GM15510 (cell line): Measurements from ENCODE around the gene RABGAP1.

Source experiments
- POLR2A ChIP-seq: IDR thresholded peaks from 3 replicates; pipeline ENCODE4 v1.6.1; 2011; ENCODE audit warnings: borderline replicate concordance; ENCODE audit not compliant: insufficient read length; ENCODE audit errors: extremely low read depth

RABGAP1 gene

GRCh38 chr9:123072407-123072995, 131.7 kb downstream of the RABGAP1 start:
- no peak for TF ChIP-seq POLR2A

DNA sequence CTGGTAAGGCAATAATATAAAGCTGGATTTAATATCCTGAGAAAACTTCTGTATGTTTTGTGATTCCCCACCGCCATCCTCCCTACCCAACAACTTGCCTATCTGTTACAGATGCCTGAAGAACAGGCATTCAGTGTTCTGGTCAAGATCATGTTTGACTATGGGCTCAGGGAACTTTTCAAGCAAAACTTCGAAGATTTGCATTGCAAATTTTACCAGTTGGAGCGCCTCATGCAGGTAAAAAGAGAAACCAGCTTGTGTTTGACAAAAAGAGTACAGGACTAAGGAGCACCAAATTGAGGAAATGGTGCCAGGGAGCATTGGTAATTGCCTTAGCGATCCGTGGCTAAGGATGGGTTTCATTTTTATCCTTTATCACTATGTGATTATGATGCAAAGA, 132.6 kb downstream of the RABGAP1 start:
- no peak for TF ChIP-seq POLR2A

- TF ChIP-seq POLR2A, result no peak
Measured at GRCh38 chr9:123073991-123074422, 133.2 kb downstream of the RABGAP1 start.

DNA sequence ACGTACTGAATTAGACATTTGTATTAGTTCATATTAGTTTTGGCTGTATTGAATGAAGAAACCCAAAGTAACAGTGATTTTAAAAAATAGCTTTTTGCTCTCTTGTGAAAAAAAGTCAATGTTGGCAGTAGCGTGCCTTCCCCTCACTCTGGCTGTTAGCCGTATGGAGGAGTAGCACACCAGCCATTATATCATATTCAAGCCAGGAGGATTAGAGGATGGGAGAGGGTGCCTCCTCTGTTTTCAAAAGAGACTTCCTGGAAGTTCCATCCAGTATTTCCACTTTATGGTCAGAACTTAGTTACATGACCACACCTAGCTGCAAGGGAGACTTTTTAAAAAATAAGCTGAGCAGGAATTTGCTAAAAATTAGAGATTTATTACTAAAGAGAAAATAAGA, 133.8 kb downstream of the RABGAP1 start:
- no peak for TF ChIP-seq POLR2A

DNA sequence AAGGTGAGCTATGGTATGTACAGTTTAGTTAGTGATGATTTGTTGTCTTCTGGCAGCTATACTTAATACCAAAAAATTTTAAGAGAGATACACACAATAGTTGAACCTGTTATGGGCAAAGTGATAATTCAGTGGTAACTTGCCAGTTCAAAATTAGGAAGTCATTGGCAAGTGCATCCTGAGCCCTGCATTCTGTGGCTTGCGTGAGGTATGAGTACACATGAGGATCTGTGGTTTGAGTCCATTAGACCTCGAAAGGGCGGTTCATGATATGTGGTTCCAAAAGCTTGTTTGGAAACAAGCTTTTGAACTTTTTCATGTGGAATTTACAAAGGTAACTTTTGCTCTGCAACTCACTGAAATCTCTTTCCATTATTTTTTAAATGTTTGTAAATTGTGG, 139.6 kb downstream of the RABGAP1 start:
- TF ChIP-seq POLR2A, result no peak

DNA sequence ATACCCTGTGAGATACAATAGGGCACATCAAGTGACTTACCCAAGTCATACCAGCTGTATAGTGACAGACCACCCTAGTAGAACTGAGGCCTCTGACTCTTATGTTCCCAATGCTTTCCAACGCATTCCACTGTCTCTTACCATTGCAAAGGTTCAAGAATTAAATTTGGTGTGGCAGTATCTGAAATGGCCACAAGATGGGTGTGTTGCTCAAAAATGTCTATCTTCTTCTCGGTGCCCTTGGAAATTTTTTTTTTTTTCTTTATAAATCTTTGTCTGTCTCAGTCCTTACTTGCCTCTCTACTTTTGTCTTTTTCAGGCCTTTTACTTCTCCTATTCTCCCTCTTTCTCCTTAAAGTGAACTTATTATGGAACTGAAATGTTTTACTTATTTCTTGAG, 141.0 kb downstream of the RABGAP1 start:
- TF ChIP-seq POLR2A, result no peak

- no peak for TF ChIP-seq POLR2A
Measured at GRCh38 chr9:123083680-123084079, 142.9 kb downstream of the RABGAP1 start.

DNA sequence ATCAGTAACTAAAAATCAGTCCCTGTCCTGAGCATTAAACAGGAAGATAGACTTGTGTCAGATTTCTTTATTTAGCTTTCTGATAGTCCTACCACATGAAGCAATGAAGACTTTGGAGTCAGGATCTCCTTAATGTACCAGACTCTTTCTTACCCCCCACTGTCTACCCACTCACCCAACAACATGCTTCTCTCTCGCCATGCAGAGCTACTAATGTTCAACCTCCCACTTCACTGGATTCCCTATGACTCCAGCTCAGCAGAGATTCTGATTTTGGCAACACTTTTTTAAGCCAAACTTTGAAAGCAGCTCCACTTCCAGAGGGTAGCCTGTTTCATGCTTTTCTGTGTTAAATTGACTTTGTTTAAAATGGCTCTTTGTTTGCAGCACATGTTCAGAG, 143.4 kb downstream of the RABGAP1 start:
- no peak for TF ChIP-seq POLR2A

GRCh38 chr9:123085916-123086315, 145.1 kb downstream of the RABGAP1 start:
- no peak for TF ChIP-seq POLR2A

GRCh38 chr9:123087359-123087888, 146.6 kb downstream of the RABGAP1 start:
- no peak for TF ChIP-seq POLR2A

- no peak for TF ChIP-seq POLR2A
Measured at GRCh38 chr9:123089040-123089439, 148.2 kb downstream of the RABGAP1 start.

- no peak for TF ChIP-seq POLR2A
Measured at GRCh38 chr9:123089790-123090189, 149.0 kb downstream of the RABGAP1 start.

- no peak for TF ChIP-seq POLR2A
Measured at GRCh38 chr9:123090198-123090896, 149.5 kb downstream of the RABGAP1 start.

- TF ChIP-seq POLR2A, result no peak
Measured at GRCh38 chr9:123090956-123091355, 150.1 kb downstream of the RABGAP1 start.

DNA sequence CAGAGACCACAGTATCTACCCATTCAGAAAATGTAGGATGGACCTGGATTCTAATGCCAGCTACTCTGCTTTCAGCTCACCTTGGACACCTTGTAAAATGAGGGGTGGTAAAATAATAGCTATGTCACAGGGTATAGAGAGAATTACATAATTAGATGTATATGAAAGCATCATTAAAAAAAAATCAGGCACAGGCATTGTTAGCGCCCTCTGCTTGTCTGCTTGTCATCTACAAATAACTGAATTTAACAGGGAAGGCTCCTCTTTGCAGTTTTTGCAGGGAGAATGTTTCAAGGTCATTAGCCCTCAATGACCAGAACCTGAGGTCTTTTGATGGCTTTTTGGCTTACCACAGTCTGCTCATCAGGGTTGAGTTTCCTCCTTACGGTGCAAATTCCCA, 150.6 kb downstream of the RABGAP1 start:
- no peak for TF ChIP-seq POLR2A

DNA sequence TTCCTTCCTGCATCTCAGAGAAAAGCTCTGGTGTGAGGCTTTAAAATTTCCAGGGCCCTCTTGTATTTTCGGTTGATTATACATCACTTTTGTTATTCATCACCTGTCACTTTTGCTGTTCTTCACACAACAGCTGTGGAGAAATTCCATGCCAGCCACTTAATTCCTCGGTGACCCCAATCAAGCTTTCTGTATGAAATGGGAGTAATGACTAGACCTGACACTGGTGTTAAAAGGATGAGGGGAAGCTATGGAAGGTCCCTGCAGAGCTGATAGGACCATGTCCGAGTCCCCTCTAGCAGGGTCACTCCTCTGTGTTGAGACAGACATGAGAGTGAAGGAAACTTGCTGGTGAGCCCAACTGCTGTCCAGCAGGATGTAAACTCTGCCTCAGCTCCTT, 152.3 kb downstream of the RABGAP1 start:
- no peak for TF ChIP-seq POLR2A
